ENCODE data around the gene KIAA1586. TPM values are rescaled to one million over a fixed set of nuclear protein-coding genes. Genes with fewer than 3 reads are reported as not detected.
"Not testable (repeated sequence)": the region's sequence is repeated elsewhere in the genome, so short reads cannot be mapped to it uniquely, and the experiment has no call there.

The KIAA1586 gene
- total and polyA plus RNA-seq, 2 of the 13 experiments (the other 11 are each of a cell fraction or from before 2014, with no cell fraction given) = 5.5 to 16.9 TPM

DNA sequence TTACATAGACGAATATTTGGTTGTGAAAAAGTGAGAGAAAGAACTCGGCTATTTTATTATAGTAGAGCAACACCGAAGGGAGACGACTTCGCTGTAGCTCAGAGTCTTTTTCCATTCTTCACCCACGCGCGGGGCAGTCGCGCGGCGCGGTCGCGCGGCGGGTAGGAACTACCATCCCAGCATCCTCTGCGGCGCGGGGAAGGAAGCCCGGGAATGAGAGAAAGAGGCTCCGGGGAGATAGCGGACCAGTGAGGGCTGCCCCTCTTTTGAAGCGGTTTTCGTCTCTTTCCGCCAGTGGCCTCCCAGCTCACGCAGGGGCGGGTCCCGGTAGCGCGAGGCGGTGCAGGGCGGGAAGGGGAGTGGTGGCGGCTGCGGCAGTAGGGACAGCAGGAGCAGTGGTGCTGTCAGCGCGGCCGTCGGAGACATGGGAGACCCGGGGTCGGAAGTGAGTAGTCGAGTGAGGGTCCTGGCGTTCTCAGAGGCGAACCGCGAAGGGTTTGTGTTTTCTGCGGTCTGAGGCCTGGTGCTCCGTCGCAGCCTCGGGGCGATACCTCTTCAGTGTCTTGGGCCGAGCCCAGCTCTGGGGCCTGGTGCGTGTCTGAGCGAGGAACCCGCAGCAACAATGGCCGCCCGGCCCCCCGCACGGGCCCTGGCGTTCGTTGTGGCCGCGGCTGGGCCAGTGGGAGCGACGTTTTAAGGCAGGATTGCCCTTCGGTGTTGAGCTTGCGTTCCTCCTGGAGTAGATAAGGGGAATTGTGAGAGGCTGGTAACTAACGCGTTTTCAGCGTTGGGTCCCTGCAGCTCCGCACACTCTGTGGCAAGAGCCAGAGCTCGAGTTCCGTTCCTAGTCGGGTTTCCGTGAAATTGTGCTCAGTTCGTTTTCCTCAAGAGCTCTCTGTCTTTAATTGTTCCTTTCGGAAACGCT is at the start of gene KIAA1586 (continued):
- TF ChIP-seq REPIN1 (CRISPR knock-in tag; IDR thresholded peaks at IDR 0.05; ENCODE audit: borderline replicate concordance, low read depth) (peak; percentile 80; the same call in 1 of the 2 replicates), HCFC1 (IDR thresholded peaks at IDR 0.05; ENCODE audit: low read depth, low read length) (peak; percentile 65), GABPA (IDR thresholded peaks at IDR 0.05; ENCODE audit: low read depth, low read length) (peak; percentile 59), GABPA (CRISPR knock-in tag; IDR thresholded peaks at IDR 0.05; ENCODE audit: low read depth) (peak; percentile 89), NR2C2 (CRISPR knock-in tag; IDR thresholded peaks at IDR 0.05; ENCODE audit: borderline replicate concordance) (peak; percentile 70), HES4 (CRISPR knock-in tag; IDR thresholded peaks at IDR 0.05; ENCODE audit: borderline replicate concordance) (peak; percentile 33; the same call in 1 of the 2 replicates), SOX6 (CRISPR knock-in tag; IDR thresholded peaks at IDR 0.05) (peak; percentile 58), THAP11 (CRISPR knock-in tag; IDR thresholded peaks at IDR 0.05) (peak; percentile 96), PHF5A (CRISPR knock-in tag; IDR thresholded peaks at IDR 0.05; ENCODE audit: low read depth, unreplicated experiment) (peak; percentile 45), SP4 (CRISPR knock-in tag; IDR thresholded peaks at IDR 0.05) (peak; percentile 86), GATA4 (IDR thresholded peaks at IDR 0.05; ENCODE audit: borderline replicate concordance, low read depth) (0 out of 2 replicates have a peak, but pooled peaks have one; percentile 29), REL (CRISPR knock-in tag; conservative IDR thresholded peaks at IDR 0.05) (peak; percentile 92), DR1 (CRISPR knock-in tag; IDR thresholded peaks at IDR 0.05) (peak; percentile 74), KDM4B (CRISPR knock-in tag; IDR thresholded peaks at IDR 0.05) (peak; percentile 53; the same call in 1 of the 2 replicates), ZNF878 (CRISPR knock-in tag; IDR thresholded peaks at IDR 0.05) (peak; percentile 91; the same call in 1 of the 2 replicates), ZNF292 (CRISPR knock-in tag; IDR thresholded peaks at IDR 0.05; ENCODE audit: borderline replicate concordance, low read depth) (peak; percentile 90), ZNF792 (CRISPR knock-in tag; IDR thresholded peaks at IDR 0.05) (peak; percentile 84), ZNF510 (CRISPR knock-in tag; IDR thresholded peaks at IDR 0.05; ENCODE audit: low read depth) (0 out of 2 replicates have a peak, but pooled peaks have one; percentile 50), POGZ (CRISPR knock-in tag; IDR thresholded peaks at IDR 0.05) (peak; percentile 93), ZNF724P (CRISPR knock-in tag; IDR thresholded peaks at IDR 0.05; ENCODE audit: borderline replicate concordance) (peak; percentile 91)
- TF ChIP-seq, protein P1, sequence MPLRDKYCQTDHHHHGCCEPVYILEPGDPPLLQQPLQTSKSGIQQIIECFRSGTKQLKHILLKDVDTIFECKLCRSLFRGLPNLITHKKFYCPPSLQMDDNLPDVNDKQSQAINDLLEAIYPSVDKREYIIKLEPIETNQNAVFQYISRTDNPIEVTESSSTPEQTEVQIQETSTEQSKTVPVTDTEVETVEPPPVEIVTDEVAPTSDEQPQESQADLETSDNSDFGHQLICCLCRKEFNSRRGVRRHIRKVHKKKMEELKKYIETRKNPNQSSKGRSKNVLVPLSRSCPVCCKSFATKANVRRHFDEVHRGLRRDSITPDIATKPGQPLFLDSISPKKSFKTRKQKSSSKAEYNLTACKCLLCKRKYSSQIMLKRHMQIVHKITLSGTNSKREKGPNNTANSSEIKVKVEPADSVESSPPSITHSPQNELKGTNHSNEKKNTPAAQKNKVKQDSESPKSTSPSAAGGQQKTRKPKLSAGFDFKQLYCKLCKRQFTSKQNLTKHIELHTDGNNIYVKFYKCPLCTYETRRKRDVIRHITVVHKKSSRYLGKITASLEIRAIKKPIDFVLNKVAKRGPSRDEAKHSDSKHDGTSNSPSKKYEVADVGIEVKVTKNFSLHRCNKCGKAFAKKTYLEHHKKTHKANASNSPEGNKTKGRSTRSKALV (CRISPR knock-in tag; IDR thresholded peaks at IDR 0.05) = peak; percentile 65; the same call in 1 of the 2 replicates
- TF ChIP-seq, protein P2, sequence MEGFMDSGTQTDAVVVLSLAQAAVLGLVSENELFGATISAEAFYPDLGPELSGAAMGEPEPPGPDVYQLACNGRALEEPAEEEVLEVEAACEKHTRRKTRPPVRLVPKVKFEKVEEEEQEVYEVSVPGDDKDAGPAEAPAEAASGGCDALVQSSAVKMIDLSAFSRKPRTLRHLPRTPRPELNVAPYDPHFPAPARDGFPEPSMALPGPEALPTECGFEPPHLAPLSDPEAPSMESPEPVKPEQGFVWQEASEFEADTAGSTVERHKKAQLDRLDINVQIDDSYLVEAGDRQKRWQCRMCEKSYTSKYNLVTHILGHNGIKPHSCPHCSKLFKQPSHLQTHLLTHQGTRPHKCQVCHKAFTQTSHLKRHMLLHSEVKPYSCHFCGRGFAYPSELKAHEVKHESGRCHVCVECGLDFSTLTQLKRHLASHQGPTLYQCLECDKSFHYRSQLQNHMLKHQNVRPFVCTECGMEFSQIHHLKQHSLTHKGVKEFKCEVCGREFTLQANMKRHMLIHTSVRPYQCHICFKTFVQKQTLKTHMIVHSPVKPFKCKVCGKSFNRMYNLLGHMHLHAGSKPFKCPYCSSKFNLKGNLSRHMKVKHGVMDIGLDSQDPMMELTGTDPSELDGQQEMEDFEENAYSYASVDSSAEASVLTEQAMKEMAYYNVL (CRISPR knock-in tag; IDR thresholded peaks at IDR 0.05; ENCODE audit: borderline replicate concordance) = peak; percentile 69
- not testable (repeated sequence) for TF ChIP-seq SOX6 (IDR thresholded peaks at IDR 0.05)
- TF ChIP-seq, protein P3, sequence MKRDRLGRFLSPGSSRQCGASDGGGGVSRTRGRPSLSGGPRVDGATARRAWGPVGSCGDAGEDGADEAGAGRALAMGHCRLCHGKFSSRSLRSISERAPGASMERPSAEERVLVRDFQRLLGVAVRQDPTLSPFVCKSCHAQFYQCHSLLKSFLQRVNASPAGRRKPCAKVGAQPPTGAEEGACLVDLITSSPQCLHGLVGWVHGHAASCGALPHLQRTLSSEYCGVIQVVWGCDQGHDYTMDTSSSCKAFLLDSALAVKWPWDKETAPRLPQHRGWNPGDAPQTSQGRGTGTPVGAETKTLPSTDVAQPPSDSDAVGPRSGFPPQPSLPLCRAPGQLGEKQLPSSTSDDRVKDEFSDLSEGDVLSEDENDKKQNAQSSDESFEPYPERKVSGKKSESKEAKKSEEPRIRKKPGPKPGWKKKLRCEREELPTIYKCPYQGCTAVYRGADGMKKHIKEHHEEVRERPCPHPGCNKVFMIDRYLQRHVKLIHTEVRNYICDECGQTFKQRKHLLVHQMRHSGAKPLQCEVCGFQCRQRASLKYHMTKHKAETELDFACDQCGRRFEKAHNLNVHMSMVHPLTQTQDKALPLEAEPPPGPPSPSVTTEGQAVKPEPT (CRISPR knock-in tag; IDR thresholded peaks at IDR 0.05; ENCODE audit: low read depth) = peak; percentile 87; the same call in 1 of the 2 replicates
